SK-N-DZ (cell line): Measurements from ENCODE around the gene MSLN.
A peak's percentile ranks its signal among the peaks of the same experiment; 100 is the strongest.
"Not testable (repeated sequence)": the region's sequence is repeated elsewhere in the genome, so short reads cannot be mapped to it uniquely, and the experiment has no call there.

Experiments used
- DNase-seq: peaks from one replicate; pipeline ENCODE4 v3.0.0-alpha.2; 2015; ENCODE audit warnings: low spot score

Gene MSLN

GRCh38 chr16:774086-775001 is 13.8 kb downstream of the MSLN start:
- no peak for DNase-seq

GRCh38 chr16:775236-775796 is 14.8 kb downstream of the MSLN start:
- DNase-seq, result no peak

- not testable (repeated sequence) for DNase-seq
Observed at GRCh38 chr16:776298-776697, 15.8 kb downstream of the MSLN start.

- DNase-seq, result peak; percentile 53
Observed at GRCh38 chr16:776824-777223, 16.3 kb downstream of the MSLN start.

- no peak for DNase-seq
Observed at GRCh38 chr16:777826-778225, 17.3 kb downstream of the MSLN start.

- DNase-seq, result no peak
Observed at GRCh38 chr16:778447-778846, 17.9 kb downstream of the MSLN start.

GRCh38 chr16:778909-779527 is 18.5 kb downstream of the MSLN start:
- no peak for DNase-seq

GRCh38 chr16:779561-779960 is 19.0 kb downstream of the MSLN start:
- no peak for DNase-seq

- DNase-seq, result no peak
Observed at GRCh38 chr16:780296-780695, 19.8 kb downstream of the MSLN start.

- no peak for DNase-seq
Observed at GRCh38 chr16:781346-782010, 20.9 kb downstream of the MSLN start.

- no peak for DNase-seq
Observed at GRCh38 chr16:782258-782657, 21.7 kb downstream of the MSLN start.

- DNase-seq, result no peak
Observed at GRCh38 chr16:782766-783403, 22.4 kb downstream of the MSLN start.

- no peak for DNase-seq
Observed at GRCh38 chr16:783404-784161, 23.0 kb downstream of the MSLN start.

GRCh38 chr16:784431-784830 is 23.9 kb downstream of the MSLN start:
- no peak for DNase-seq

- peak; percentile 65 for DNase-seq
Observed at GRCh38 chr16:785563-786535, 25.3 kb downstream of the MSLN start.

- no peak for DNase-seq
Observed at GRCh38 chr16:787321-787966, 26.9 kb downstream of the MSLN start.

- no peak for DNase-seq
Observed at GRCh38 chr16:787978-788398, 27.5 kb downstream of the MSLN start, which contains the start of gene RPUSD1. TSS of gene RPUSD1 (minus strand) at chr16:788381. CDS start at chr16:787737, 644 bp downstream.

- DNase-seq, result peak; percentile 86
Observed at GRCh38 chr16:788399-789126, 28.0 kb downstream of the MSLN start, which contains the start of gene CHTF18. TSS of gene CHTF18 (plus strand) at chr16:788620. CDS start at chr16:788685, 65 bp downstream.
